Neuron (in vitro differentiated cells): ENCODE measurements around the gene CEP57L1.
A peak's percentile ranks its signal among the peaks of the same experiment; 100 is the strongest.
"Not testable (repeated sequence)": the region's sequence is repeated elsewhere in the genome, so short reads cannot be mapped to it uniquely, and the experiment has no call there.

ENCODE experiments used
- H2AFZ ChIP-seq: one replicate; pipeline ENCODE4 v1.6.1; 2013; ENCODE audit warnings: low read depth, mild to moderate bottlenecking, inconsistent platforms, low read length, moderate library complexity
- H3K27me3 ChIP-seq: one replicate; pipeline ENCODE4 v1.6.1; 2013; ENCODE audit warnings: low read length; ENCODE audit not compliant: insufficient read depth
- H3K36me3 ChIP-seq: one replicate; pipeline ENCODE4 v1.6.1; 2013; ENCODE audit warnings: low read length; ENCODE audit not compliant: insufficient read depth
- H3K4me1 ChIP-seq: one replicate; pipeline ENCODE4 v1.6.1; 2013; ENCODE audit warnings: low read length; ENCODE audit not compliant: insufficient read depth
- H3K4me3 ChIP-seq: 2 replicates; pipeline ENCODE4 v1.5.1; 2013; ENCODE audit warnings: mild to moderate bottlenecking, low read length, moderate library complexity
- H3K9me3 ChIP-seq: one replicate; pipeline ENCODE4 v1.6.1; 2013; ENCODE audit warnings: low read length

Gene CEP57L1

GRCh38 chr6:109081516-109082187 is 13.7 kb upstream of the CEP57L1 start:
- Histone ChIP-seq H2AFZ (no peak overlapping the region), H3K4me3 (no peak overlapping the region), H3K27me3 (no peaks in the 10 kb centered on the region), H3K36me3 (no peaks in the 10 kb centered on the region), H3K9me3 (no peaks in the 10 kb centered on the region), H3K4me1 (peaks cover 14% of the 10 kb centered on the region)

GRCh38 chr6:109082188-109082577 is 13.1 kb upstream of the CEP57L1 start:
- Histone ChIP-seq H3K4me1 (peaks cover 14% of the 10 kb centered on the region), H3K9me3 (no peaks in the 10 kb centered on the region), H3K36me3 (no peaks in the 10 kb centered on the region), H3K27me3 (no peaks in the 10 kb centered on the region), H2AFZ (no peak overlapping the region), H3K4me3 (no peak overlapping the region)

GRCh38 chr6:109083657-109084056 is 11.7 kb upstream of the CEP57L1 start:
- Histone ChIP-seq H3K9me3 (no peaks in the 10 kb centered on the region), H3K4me3 (no peak overlapping the region), H3K36me3 (no peaks in the 10 kb centered on the region), H3K4me1 (peaks cover 14% of the 10 kb centered on the region), H2AFZ (no peak overlapping the region), H3K27me3 (no peaks in the 10 kb centered on the region)

- not testable (repeated sequence) for H3K27me3 ChIP-seq, H3K4me3 ChIP-seq, H3K36me3 ChIP-seq, H2AFZ ChIP-seq, H3K9me3 ChIP-seq
- H3K4me1 ChIP-seq, result peaks cover 14% of the 10 kb centered on the region
Observed at GRCh38 chr6:109084146-109084545, 11.2 kb upstream of the CEP57L1 start.

- Histone ChIP-seq H3K9me3 (no peaks in the 10 kb centered on the region), H3K27me3 (no peaks in the 10 kb centered on the region), H3K4me3 (no peak overlapping the region), H3K4me1 (peaks cover 19% of the 10 kb centered on the region), H3K36me3 (no peaks in the 10 kb centered on the region), H2AFZ (no peak overlapping the region)
Observed at GRCh38 chr6:109087661-109088264, 7.5 kb upstream of the CEP57L1 start.

- H3K36me3 ChIP-seq, result no peaks in the 10 kb centered on the region
- no peak overlapping the region for H2AFZ ChIP-seq
- H3K4me3 ChIP-seq, result no peak overlapping the region
- H3K9me3 ChIP-seq, result no peaks in the 10 kb centered on the region
- H3K27me3 ChIP-seq, result no peaks in the 10 kb centered on the region
- H3K4me1 ChIP-seq, result peaks cover 19% of the 10 kb centered on the region
Observed at GRCh38 chr6:109088995-109089394, 6.3 kb upstream of the CEP57L1 start.

GRCh38 chr6:109091314-109092024 is 3.8 kb upstream of the CEP57L1 start:
- peaks cover 25% of the 10 kb centered on the region for H3K4me1 ChIP-seq
- no peak overlapping the region for H2AFZ ChIP-seq
- H3K27me3 ChIP-seq, result no peaks in the 10 kb centered on the region
- no peaks in the 10 kb centered on the region for H3K36me3 ChIP-seq
- peak overlapping the region; percentile 84 for H3K4me3 ChIP-seq
- H3K9me3 ChIP-seq, result no peaks in the 10 kb centered on the region

- H3K4me1 ChIP-seq, result peaks cover 28% of the 10 kb centered on the region
Observed at GRCh38 chr6:109092074-109092473, 3.2 kb upstream of the CEP57L1 start.

GRCh38 chr6:109093732-109094415 is 1.4 kb upstream of the CEP57L1 start:
- Histone ChIP-seq H3K9me3 (no peaks in the 10 kb centered on the region), H3K36me3 (no peaks in the 10 kb centered on the region), H3K27me3 (no peaks in the 10 kb centered on the region), H2AFZ (peak overlapping the region; percentile 29), H3K4me3 (peak overlapping the region; percentile 84), H3K4me1 (peaks cover 28% of the 10 kb centered on the region)

More at GRCh38 chr6:109092074-109092473, 3.2 kb upstream of the CEP57L1 start:
- Histone ChIP-seq H3K9me3 (no peaks in the 10 kb centered on the region), H2AFZ (no peak overlapping the region), H3K4me3 (peak overlapping the region; percentile 84), H3K36me3 (no peaks in the 10 kb centered on the region), H3K27me3 (no peaks in the 10 kb centered on the region)

GRCh38 chr6:109094416-109095035 is 781 bp upstream of the CEP57L1 start, which contains the start of gene SESN1:
SESN1 (minus strand) TSS chr6:109094846; CDS start chr6:109094073, 773 bp downstream.
- Histone ChIP-seq H3K27me3 (no peaks in the 10 kb centered on the region), H3K4me1 (peaks cover 28% of the 10 kb centered on the region), H3K36me3 (no peaks in the 10 kb centered on the region), H3K9me3 (no peaks in the 10 kb centered on the region), H3K4me3 (peak within 1 kb of the TSS; percentile 84), H2AFZ (peak within 1 kb of the TSS; percentile 54)

GRCh38 chr6:109095835-109096084 is 453 bp downstream of the CEP57L1 start:
- Histone ChIP-seq H2AFZ (peak overlapping the region; percentile 54), H3K36me3 (peaks cover 7% of the 10 kb centered on the region), H3K4me1 (peaks cover 25% of the 10 kb centered on the region), H3K4me3 (peak overlapping the region; percentile 84), H3K9me3 (no peaks in the 10 kb centered on the region), H3K27me3 (no peaks in the 10 kb centered on the region)

GRCh38 chr6:109096208-109096607 is 901 bp downstream of the CEP57L1 start:
- peak overlapping the region; percentile 54 for H2AFZ ChIP-seq
- H3K4me1 ChIP-seq, result peaks cover 23% of the 10 kb centered on the region
- H3K4me3 ChIP-seq, result peak overlapping the region; percentile 84
- no peaks in the 10 kb centered on the region for H3K9me3 ChIP-seq
- H3K27me3 ChIP-seq, result no peaks in the 10 kb centered on the region
- H3K36me3 ChIP-seq, result peaks cover 7% of the 10 kb centered on the region

GRCh38 chr6:109097661-109098060 is 2.4 kb downstream of the CEP57L1 start:
- Histone ChIP-seq H3K9me3 (no peaks in the 10 kb centered on the region), H3K4me3 (no peak overlapping the region), H3K27me3 (no peaks in the 10 kb centered on the region), H3K4me1 (peaks cover 9% of the 10 kb centered on the region), H3K36me3 (peaks cover 7% of the 10 kb centered on the region), H2AFZ (no peak overlapping the region)
